ENCODE measurements around the gene MCM6.

DNA sequence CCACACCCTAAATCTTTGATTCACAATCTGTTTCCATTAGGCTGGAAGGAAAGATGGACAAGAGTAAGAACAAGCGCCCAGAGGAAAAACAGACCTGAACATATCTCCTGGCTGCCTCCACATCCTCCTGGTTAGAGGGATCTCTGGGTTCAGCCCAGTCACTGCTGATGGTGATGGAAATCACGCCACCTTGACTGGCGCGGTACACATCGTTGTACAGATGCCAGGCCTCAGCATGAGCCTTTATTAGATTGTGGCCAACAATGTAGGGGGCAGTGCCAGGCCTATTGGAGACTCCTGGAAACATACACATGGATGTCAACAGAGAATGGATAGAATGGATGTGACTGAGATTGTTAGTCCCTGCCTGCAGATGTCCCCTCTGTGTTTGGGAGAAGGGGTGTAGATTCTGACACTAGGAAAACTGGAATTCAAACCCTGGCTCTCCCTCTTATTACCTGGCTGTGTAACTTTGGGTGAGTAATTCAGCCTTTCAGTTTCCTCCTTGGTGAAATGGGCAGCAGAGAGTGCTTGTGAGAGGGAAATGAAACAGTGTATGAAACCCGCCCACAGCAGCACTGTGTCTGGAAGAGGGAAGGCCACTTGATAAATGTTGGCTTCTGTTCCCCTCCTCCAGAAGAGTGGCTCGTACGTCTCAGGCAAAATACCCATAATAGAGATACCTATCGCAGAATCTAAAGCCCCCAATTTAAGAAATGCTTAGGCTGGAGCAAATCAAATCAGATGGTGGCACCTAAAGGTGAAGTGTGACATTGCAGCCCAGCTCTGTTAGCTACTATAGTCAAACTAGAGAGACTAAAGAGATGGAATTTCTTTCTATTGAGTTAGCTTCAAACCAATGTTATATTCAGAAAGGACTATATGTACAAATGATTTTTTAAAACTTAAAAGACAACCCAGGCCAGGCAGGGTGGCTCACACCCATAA, 75.5 kb downstream of the MCM6 start:
- TF ChIP-seq, protein P1, sequence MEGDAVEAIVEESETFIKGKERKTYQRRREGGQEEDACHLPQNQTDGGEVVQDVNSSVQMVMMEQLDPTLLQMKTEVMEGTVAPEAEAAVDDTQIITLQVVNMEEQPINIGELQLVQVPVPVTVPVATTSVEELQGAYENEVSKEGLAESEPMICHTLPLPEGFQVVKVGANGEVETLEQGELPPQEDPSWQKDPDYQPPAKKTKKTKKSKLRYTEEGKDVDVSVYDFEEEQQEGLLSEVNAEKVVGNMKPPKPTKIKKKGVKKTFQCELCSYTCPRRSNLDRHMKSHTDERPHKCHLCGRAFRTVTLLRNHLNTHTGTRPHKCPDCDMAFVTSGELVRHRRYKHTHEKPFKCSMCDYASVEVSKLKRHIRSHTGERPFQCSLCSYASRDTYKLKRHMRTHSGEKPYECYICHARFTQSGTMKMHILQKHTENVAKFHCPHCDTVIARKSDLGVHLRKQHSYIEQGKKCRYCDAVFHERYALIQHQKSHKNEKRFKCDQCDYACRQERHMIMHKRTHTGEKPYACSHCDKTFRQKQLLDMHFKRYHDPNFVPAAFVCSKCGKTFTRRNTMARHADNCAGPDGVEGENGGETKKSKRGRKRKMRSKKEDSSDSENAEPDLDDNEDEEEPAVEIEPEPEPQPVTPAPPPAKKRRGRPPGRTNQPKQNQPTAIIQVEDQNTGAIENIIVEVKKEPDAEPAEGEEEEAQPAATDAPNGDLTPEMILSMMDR (IDR thresholded peaks at IDR 0.05 in 4 of 5, conservative IDR thresholded peaks at IDR 0.05 in 1 of 5) = no peak
- no peak for TF ChIP-seq POLR2A (IDR thresholded peaks at IDR 0.05)

All from gastrocnemius medialis (tissue), 4 donors.